GM13976 (cell line): ENCODE data around the gene SNX20.
A peak's percentile ranks its signal among the peaks of the same experiment; 100 is the strongest.

Experiments
- DNase-seq: peaks from one replicate; pipeline ENCODE4 v3.0.0; 2012; ENCODE audit warnings: low spot score
- CTCF ChIP-seq: IDR thresholded peaks from 2 replicates; pipeline ENCODE4 v1.5.1; 2012; ENCODE audit warnings: borderline replicate concordance, mild to moderate bottlenecking; ENCODE audit not compliant: insufficient read depth; ENCODE audit errors: extremely low read depth, missing control alignments, control extremely low read depth
- in situ Hi-C: fragments of 300-500 bp; cut with MboI; formaldehyde crosslinking; loops from one replicate; pipeline ENCODE4 v1.12.0; 2022; ENCODE audit warnings: low sequenced_read_pairs, mixed read lengths, inconsistent platforms; ENCODE audit not compliant: unreplicated experiment

Gene SNX20

GRCh38 chr16:50712560-50712898, 31.4 kb upstream of the SNX20 start:
- TF ChIP-seq CTCF, result no peak
- DNase-seq, result no peak
- in situ Hi-C loops, result no loop called here

DNA sequence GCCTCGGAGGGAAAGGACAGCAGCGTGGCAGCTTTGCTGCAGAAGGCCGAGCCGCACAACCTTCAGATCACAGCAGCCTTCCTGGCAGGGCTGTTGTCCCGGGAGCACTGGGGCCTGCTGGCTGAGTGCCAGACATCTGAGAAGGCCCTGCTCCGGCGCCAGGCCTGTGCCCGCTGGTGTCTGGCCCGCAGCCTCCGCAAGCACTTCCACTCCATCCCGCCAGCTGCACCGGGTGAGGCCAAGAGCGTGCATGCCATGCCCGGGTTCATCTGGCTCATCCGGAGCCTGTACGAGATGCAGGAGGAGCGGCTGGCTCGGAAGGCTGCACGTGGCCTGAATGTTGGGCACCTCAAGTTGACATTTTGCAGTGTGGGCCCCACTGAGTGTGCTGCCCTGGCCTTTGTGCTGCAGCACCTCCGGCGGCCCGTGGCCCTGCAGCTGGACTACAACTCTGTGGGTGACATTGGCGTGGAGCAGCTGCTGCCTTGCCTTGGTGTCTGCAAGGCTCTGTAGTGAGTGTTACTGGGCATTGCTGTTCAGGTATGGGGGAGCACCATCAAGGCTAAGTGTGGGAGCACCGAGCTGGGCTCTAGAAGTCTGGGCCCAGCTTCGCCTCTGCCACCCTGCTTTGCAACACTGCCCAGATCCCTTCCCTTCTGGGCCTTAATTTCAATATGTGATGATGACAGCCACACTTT, 30.9 kb upstream of the SNX20 start:
- TF ChIP-seq CTCF, result no peak
- DNase-seq, result no peak
- in situ Hi-C loops, result no loop called here

DNA sequence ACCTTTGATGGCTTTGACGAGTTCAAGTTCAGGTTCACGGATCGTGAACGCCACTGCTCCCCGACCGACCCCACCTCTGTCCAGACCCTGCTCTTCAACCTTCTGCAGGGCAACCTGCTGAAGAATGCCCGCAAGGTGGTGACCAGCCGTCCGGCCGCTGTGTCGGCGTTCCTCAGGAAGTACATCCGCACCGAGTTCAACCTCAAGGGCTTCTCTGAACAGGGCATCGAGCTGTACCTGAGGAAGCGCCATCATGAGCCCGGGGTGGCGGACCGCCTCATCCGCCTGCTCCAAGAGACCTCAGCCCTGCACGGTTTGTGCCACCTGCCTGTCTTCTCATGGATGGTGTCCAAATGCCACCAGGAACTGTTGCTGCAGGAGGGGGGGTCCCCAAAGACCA, 29.9 kb upstream of the SNX20 start:
- in situ Hi-C loops, result no loop called here
- no peak for TF ChIP-seq CTCF
- no peak for DNase-seq

GRCh38 chr16:50709980-50710379, 28.9 kb upstream of the SNX20 start:
- no peak for TF ChIP-seq CTCF
- no peak for DNase-seq
- in situ Hi-C loops, result no loop called here

DNA sequence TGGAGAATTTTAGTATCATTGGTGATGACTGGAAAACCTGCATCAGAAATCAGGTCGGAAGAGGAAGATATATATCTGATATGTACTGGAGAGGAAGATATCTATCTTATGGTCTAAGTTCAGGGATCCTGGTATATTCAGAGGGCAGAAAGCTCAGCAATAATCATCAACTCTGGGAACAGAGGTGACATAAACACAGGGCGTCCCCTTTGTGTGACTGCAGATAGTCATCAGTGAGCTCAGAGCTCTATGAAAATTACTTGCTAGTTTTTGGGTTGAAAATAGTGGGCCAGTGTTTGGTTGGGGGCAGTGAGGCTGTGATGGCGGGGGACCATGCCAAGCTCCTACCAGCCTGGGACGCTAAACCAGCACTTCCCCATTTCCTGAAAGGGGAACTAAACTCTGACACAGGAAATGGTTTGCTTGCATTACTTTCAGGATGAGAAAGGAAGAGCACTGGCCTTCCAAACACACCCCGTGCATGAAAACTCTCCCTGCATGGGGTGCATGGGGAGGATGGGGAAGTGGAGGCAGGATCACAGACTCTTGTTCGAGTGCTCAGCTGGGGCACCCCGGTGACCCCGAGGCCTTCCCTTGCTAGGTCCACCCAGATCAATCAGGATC, 28.1 kb upstream of the SNX20 start:
- in situ Hi-C loops, result no loop called here
- TF ChIP-seq CTCF, result no peak
- peak; percentile 47 for DNase-seq

DNA sequence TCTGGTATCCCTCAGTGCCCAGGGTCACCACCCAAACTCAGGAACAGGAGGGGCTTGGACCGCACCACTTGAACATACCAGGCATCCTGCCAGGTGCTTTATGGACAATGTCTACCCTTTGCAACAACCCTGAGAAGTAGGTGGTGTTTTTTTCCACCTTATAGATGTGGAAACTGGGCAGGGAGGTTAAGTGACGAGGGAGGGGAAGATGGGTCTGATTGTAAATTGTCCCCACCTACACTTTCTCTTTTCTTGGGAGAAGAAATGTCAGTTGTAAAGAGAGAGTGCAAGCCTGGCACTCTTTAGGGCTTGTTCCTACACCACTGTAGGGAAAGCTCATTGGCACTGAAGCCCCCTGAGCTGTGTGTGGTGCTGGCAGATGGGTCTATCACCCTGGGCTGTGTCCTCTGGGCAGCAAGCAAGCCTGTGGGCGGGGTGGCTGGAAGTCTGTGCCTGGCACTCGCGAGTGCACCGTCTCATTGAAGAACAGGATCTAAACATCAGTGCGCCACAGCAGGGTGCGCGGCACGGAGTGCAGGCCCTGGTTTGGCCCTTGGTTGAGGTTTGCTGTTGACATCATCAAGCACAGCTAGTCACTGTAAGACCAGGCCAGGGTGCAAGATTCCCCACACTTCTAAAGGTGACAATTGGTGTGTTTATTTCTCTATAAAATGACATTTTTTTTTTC, 27.4 kb upstream of the SNX20 start:
- TF ChIP-seq CTCF, result no peak
- DNase-seq, result no peak
- in situ Hi-C loops, result no loop called here
